NCI-H748 treated with DMSO at 0.1 percent for 48 hours (cell line): ENCODE results near the gene TEP1.
"Not testable (repeated sequence)": the region's sequence is repeated elsewhere in the genome, so short reads cannot be mapped to it uniquely, and the experiment has no call there.

Experiments used
- DNase-seq: peaks from one replicate; lab custom pipeline; 2025; lab: John Stamatoyannopoulos, UW

The TEP1 gene

DNA sequence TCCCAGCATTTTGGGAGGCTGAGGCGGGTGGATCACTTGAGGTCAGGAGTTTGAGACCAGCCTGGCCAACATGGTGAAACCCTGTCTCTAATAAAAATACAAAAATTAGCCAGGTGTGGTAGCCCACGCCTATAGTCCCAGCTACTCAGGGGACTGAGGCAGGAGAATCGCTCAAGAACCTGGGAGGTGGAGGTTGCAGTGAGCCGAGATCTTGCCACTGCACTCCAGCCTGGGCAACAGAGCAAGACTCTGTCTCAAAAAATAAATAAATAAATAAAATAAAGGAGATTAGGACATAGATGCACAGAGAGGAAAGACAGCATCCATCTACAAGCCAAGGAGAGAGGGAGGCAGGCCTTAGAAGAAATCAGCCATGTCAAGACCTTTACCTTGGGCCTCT lies 72.3 kb downstream of the TEP1 start:
- DNase-seq = not testable (repeated sequence)

DNA sequence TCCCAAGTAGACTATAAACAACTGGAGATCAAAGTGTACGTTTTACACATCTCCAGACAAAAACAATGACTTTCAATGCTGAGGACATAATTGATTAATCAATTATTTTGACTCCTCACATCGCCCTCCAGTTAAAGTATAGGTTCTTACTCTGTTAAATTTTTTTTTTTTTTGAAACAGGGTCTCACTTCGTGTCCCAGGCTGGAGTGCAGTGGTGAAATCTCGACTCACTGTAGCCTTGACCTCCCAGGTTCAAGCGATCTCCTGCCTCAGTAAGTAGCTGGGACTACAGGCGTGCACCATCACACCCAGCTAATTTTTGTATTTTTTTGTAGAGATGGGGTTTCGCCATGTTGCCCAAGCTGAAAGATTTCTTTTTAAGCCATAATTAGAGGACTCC lies 79.3 kb downstream of the TEP1 start:
- no peak for DNase-seq

DNA sequence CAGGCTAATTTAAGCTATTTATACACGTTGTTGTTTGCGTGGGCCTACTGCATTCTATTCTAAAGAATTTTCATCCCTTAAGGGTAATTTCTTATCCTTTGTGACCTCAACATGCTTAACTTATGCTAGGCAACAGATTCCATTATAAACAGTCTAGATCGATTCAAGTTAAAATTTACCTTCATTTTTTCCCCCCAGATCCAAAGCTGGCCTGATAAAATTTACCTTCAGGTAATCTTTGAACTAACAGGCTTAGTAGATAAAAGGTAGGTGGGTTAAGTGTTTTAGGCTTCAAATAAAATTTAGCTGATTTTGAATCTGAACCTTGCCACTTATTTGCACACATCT lies 79.8 kb downstream of the TEP1 start:
- no peak for DNase-seq

DNA sequence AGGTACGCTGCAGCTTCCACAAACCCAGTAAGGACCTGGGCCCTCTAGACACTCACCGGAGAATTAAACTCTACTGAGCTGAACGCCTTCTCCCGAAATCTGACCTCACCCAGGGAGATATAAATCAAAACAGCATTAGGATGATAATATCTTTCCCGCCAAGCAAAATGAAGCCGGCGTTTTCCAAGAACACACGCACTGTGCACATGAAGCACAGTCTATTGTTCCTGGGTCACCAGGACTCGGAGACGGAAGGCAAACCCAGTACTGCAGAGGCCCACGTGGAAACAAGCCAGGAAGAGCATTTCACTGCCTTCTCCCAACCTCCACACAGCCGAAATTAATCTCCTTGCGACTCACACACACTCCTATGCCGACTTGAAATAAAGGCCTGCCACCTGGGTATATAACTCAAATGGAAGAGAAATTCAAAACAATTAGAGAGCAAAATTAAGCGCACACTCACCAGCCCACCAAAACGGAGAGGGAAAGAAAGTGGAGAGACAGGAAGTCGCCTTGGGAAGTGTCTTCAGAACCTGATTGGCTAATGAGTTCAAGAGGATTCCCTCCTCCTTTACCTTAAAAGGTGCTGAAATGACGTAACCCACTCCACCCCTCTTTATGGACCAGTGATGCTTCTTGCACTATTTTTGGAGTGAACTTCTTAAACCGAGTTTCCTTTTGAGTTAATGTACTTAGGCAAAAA lies 80.4 kb downstream of the TEP1 start, which contains the start of gene CCNB1IP1:
TSS of gene CCNB1IP1 (minus strand) at position 492 of the 706 bp plus-strand sequence. CDS start 16,756 bp downstream, outside the sequence.
- DNase-seq = peak; percentile 91

DNA sequence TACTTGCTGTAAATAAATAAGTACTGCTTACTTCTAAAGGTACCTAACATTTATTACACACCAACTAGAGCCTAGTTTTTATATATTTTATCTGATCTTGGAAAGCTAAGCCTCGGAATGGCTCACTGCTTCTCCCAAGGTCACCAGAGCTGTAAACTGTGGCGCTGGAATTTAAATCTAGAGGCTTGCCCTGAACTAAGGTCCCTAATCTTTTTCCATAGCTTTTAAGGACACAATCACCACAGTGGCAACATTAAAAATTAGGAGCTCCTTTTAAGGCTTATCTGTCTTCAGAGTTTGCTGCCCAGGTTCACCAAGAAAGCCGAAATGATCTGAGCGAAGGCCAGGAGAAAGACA lies 80.9 kb downstream of the TEP1 start:
- DNase-seq = no peak

DNA sequence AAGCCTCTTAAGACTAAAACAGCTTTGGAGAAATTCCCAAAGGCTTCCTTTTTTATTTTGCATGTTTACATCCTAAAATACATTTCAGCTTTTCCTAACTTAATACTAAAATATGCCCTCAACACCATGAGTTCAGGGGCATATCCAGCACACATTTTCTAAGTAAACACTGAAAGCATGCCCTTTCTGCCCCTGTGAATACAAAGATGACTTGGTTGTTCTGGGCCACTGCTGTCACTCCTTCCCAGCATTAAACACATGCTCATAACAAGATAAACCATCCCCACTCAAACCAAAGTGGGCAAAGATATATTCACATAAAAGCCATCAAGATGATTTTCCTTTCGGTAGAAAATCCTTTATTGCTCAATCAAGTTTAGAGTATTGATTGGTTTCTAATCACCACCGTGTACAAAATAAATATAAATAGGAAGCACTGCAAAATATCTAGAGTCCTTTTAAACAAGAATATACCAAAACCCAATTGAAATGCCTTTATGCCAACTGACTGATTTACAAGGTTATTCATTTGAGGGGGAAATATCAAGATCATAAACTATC lies 82.2 kb downstream of the TEP1 start:
- DNase-seq = no peak

DNA sequence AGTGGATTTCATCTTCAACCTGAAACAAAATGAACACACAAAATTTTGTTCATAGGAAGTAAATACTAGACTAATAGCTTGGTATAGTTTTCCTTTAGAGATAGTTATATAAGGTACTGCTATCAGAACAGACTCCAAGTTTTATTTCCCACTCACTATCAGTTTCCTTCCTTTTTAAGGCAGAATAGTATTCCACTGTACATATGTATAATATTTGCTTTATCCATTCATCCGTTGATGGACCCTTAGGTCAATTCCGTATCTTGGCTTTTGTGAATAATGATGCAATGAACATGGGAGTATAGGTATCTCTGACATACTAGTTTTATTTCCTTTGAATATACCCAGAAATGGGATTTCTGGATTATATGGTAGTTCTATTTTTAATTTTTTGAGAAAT lies 83.9 kb downstream of the TEP1 start:
- DNase-seq = no peak

DNA sequence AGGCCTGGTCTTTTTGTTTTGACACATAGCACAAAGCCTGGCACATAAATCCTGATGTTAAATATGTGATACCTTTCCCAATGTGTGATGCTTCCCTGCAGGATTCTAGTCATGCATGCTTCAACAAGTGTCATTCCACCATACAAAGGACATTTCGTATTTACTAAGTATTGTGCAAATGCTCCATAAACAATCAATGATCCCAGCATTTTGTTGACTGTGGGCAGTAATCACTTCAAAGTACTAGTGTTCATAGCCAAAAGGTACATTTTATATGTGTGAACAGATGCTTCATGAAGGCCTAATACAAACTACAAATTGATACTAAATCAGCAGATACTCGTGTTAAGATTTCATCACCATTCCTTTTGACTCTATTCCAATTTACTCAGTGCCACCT lies 84.6 kb downstream of the TEP1 start:
- no peak for DNase-seq

DNA sequence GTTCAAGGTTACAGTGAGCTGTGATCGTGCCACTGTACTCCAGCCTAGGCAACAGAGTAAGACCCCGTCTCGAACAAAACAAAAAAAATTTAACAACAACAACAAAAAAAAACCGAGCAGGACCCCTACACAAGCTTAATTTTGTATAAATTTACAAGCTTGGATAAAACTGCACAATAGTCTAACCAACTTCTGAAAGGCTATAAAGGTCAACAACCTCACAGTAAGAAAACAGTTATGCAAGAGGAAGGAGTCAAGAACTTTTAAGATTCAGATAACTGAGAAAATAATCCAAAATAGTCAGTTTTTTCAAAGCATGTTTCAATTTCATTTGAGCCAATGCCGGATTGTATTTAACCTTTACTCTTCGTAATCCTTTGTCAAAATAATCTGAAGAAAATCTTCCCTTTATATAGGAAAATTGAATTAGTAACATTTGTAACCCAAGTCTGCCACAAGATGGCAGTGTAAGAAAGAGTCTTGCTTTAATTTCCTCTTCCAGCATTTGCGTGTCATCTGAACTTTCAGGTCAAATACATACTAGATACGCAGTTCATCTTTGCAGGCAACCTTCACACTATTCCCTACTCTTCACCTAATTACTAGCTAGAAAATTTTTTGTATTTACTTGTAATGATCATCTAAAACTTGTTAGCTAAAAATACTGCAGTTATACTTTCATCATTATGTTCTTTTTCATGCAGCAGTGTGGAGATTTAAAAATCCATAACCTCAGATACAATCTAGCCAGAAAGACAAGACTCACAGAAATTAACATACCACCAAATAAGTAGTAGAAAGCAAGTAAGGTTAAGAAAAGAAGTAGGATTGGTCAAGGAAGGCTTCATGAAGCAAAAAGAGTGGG lies 86.1 kb downstream of the TEP1 start:
- peak; percentile 66 for DNase-seq

DNA sequence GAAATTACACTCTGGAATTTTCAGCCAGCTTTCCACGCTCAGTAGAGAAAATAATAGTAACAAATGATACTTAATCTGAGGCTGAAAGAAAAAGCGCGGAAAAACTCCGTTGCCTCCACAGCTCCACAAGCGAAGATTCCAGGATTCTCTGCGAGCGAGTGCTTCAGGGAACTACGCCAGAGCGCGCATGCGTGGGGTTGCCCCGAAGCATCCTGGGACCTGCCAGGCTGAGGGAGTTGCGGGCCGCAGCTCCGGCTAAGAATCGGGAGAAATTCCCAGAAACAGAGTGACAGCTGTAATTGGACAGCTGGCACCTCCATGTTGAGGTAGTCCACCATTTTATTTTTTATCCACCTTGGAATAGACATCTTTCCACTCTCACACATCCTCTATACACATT lies 95.6 kb downstream of the TEP1 start:
- no peak for DNase-seq
